ENCODE results near the gene ANKIB1. TPM values are rescaled to one million over a fixed set of nuclear protein-coding genes. Genes with fewer than 3 reads are reported as not detected.

Gene ANKIB1
- total RNA-seq, 1 donor from 2014 or later = 58.1 TPM

- DNase-seq (ENCODE audit: low spot score, unreplicated experiment) = no peak
- TF ChIP-seq CTCF (IDR thresholded peaks at IDR 0.05; ENCODE audit: unreplicated experiment) = no peak
- Mint-ChIP-seq H3K4me3 (ENCODE audit: low read depth) (no peak overlapping the region), H3K36me3 (ENCODE audit: insufficient read depth) (peaks cover 9% of the 10 kb centered on the region), H3K27ac (no peak overlapping the region), H3K4me1 (ENCODE audit: low read depth) (no peaks in the 10 kb centered on the region), H3K9me3 (ENCODE audit: low read depth) (peaks cover 2% of the 10 kb centered on the region), H3K27me3 (no peaks in the 10 kb centered on the region)
Measured at GRCh38 chr7:92266415-92267241, 20.9 kb downstream of the ANKIB1 start.

- Mint-ChIP-seq H3K27ac (no peak overlapping the region), H3K36me3 (ENCODE audit: insufficient read depth) (peaks cover 3% of the 10 kb centered on the region), H3K27me3 (no peaks in the 10 kb centered on the region), H3K4me1 (ENCODE audit: low read depth) (no peaks in the 10 kb centered on the region), H3K4me3 (ENCODE audit: low read depth) (no peak overlapping the region), H3K9me3 (ENCODE audit: low read depth) (no peaks in the 10 kb centered on the region)
- no peak for DNase-seq (ENCODE audit: low spot score, unreplicated experiment)
- TF ChIP-seq CTCF (IDR thresholded peaks at IDR 0.05; ENCODE audit: unreplicated experiment) = no peak
Measured at GRCh38 chr7:92268921-92269320, 23.1 kb downstream of the ANKIB1 start.

GRCh38 chr7:92275327-92275726 is 29.6 kb downstream of the ANKIB1 start:
- no peak for TF ChIP-seq CTCF (IDR thresholded peaks at IDR 0.05; ENCODE audit: unreplicated experiment)
- no peak overlapping the region for H3K27ac Mint-ChIP-seq
- H3K9me3 Mint-ChIP-seq (ENCODE audit: low read depth) = peaks cover 3% of the 10 kb centered on the region
- H3K4me3 Mint-ChIP-seq (ENCODE audit: low read depth) = no peak overlapping the region
- peaks cover 4% of the 10 kb centered on the region for H3K36me3 Mint-ChIP-seq (ENCODE audit: insufficient read depth)
- DNase-seq (ENCODE audit: low spot score, unreplicated experiment) = no peak
- no peaks in the 10 kb centered on the region for H3K4me1 Mint-ChIP-seq (ENCODE audit: low read depth)
- H3K27me3 Mint-ChIP-seq = no peaks in the 10 kb centered on the region

GRCh38 chr7:92276460-92276864 is 30.7 kb downstream of the ANKIB1 start:
- H3K9me3 Mint-ChIP-seq (ENCODE audit: low read depth) = peaks cover 8% of the 10 kb centered on the region
- H3K36me3 Mint-ChIP-seq (ENCODE audit: insufficient read depth) = peaks cover 8% of the 10 kb centered on the region
- no peak overlapping the region for H3K27ac Mint-ChIP-seq
- H3K4me1 Mint-ChIP-seq (ENCODE audit: low read depth) = no peaks in the 10 kb centered on the region
- no peak for DNase-seq (ENCODE audit: low spot score, unreplicated experiment)
- TF ChIP-seq CTCF (IDR thresholded peaks at IDR 0.05; ENCODE audit: unreplicated experiment) = no peak
- no peaks in the 10 kb centered on the region for H3K27me3 Mint-ChIP-seq
- H3K4me3 Mint-ChIP-seq (ENCODE audit: low read depth) = no peak overlapping the region

- Mint-ChIP-seq H3K4me3 (ENCODE audit: low read depth) (no peak overlapping the region), H3K27ac (no peak overlapping the region), H3K9me3 (ENCODE audit: low read depth) (peaks cover 8% of the 10 kb centered on the region), H3K27me3 (no peaks in the 10 kb centered on the region), H3K4me1 (ENCODE audit: low read depth) (no peaks in the 10 kb centered on the region), H3K36me3 (ENCODE audit: insufficient read depth) (peaks cover 8% of the 10 kb centered on the region)
- no peak for TF ChIP-seq CTCF (IDR thresholded peaks at IDR 0.05; ENCODE audit: unreplicated experiment)
- no peak for DNase-seq (ENCODE audit: low spot score, unreplicated experiment)
Measured at GRCh38 chr7:92279396-92280031, 33.7 kb downstream of the ANKIB1 start.

Data from progenitor cell of endocrine pancreas (in vitro differentiated cells).